Sigmoid colon (tissue), 7 donors: Measurements from ENCODE around the gene CXCL8. TPM values are rescaled to one million over a fixed set of nuclear protein-coding genes. Genes with fewer than 3 reads are reported as not detected.

Experiments
- DNase-seq: peaks from one replicate; pipeline ENCODE4 v3.0.0-alpha.2; 2019
- H3K27ac ChIP-seq, 4 donors: fragments of 200-600 bp; sonication (generic); one replicate each; pipeline ENCODE4 v1.5.1; 2016 to 2019; ENCODE audit warnings: mild to moderate bottlenecking in 1 of 4
- H3K27me3 ChIP-seq, 3 donors: fragments of 200-600 bp; sonication (generic); one replicate each; pipeline ENCODE4 v1.5.1; 2019; ENCODE audit warnings: mild to moderate bottlenecking in 1 of 3
- H3K36me3 ChIP-seq, 4 donors: fragments of 200-600 bp; sonication (generic); one replicate each; pipeline ENCODE4 v1.5.1; 2016 to 2019
- H3K4me1 ChIP-seq, 4 donors: fragments of 200-600 bp; sonication (generic); one replicate each; pipeline ENCODE4 v1.5.1; 2017 to 2019
- H3K4me3 ChIP-seq, 4 donors: fragments of 200-600 bp; sonication (generic); one replicate each; pipeline ENCODE4 v1.5.1; 2017 to 2019; ENCODE audit warnings: mild to moderate bottlenecking in 2 of 4, moderate library complexity in 1 of 4
- H3K9me3 ChIP-seq, 4 donors: fragments of 200-600 bp in 3 of 4; sonication (generic) in 3 of 4; one replicate each; pipeline versions ENCODE4 v1.5.1 to v1.6.1; 2013 to 2019
- EP300 ChIP-seq, 4 donors: sonication (generic); formaldehyde crosslinking; IDR thresholded peaks; one replicate each; pipeline ENCODE4 v1.6.1; 2017; ENCODE audit warnings: antibody characterized with exemption in 4 of 4
- POLR2A ChIP-seq, 2 donors: fragments of 450-650 bp; IDR thresholded peaks; one replicate each; pipeline ENCODE4 v1.6.1; 2016; ENCODE audit warnings: antibody characterized with exemption in 2 of 2, mild to moderate bottlenecking in 2 of 2, moderate library complexity in 2 of 2
- POLR2AphosphoS5 ChIP-seq, 4 donors: sonication (generic); formaldehyde crosslinking; IDR thresholded peaks; one replicate each; pipeline ENCODE4 v1.6.1; 2017; ENCODE audit warnings: antibody characterized with exemption in 4 of 4
- WGBS, 2 donors: extraction: QIAGEN DNeasy Blood & Tissue Kit; methylation state at CpG; one replicate each; pipeline ENCODE4 v1.1.7; 2013; 5-methylcytosine and 5-hydroxymethylcytosine counted together
- intact Hi-C: fragments of 100-400 bp; cut with DNase I; formaldehyde crosslinking; loops from one replicate; pipeline ENCODE4 v1.15.1; 2023
- polyA plus RNA-seq, 3 donors: library from polyadenylated mRNA; stranded (reverse); fragments of 200-250 nt; gene quantifications; one replicate each; pipeline ENCODE4 v1.2.3, GENCODE V29; 2013
- total RNA-seq, 4 donors: library from RNA; depleted of rRNA; stranded (reverse); fragments of >200 nt; gene quantifications; one replicate each; pipeline ENCODE4 v1.1.0, GENCODE V29; 2016
- TF ChIP-seq, protein P1 (sequence below), 4 experiments: fragments of 450-650 bp in 3 of 4; fragments of 200-600 bp in 1 of 4; IDR thresholded peaks; one replicate each; pipeline ENCODE4 v1.5.1; 2016 to 2019; ENCODE audit warnings: antibody characterized with exemption in 4 of 4, mild to moderate bottlenecking in 3 of 4, moderate library complexity in 2 of 4
- donor health status: healthy with polysubstance abuse.
- donor health status: Bipolar disorder and iron deficiency.
- donor health status: healthy.

Gene CXCL8
- total and polyA plus RNA-seq, 7 donors, result 0.36 to 109 (median 8.0) TPM; not detected in 1

DNA sequence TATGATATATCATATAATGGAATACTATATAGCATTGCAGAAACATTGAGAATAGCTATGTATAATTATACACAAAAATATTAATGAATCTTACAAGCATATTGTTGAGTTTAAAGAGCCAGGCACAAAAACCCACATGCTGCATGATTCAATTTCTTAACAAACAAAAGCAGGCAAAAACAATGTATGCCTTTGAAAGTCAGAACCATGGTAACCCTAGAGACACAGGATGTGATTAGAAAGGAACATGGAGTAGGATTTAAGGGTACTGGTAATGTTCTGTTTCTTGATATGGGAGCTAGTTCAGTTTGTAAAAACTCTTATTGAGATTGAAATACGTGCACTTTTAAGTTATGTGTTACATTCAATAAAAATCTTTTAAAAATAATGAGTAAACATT is 21.5 kb downstream of the CXCL8 start:
- no peak overlapping the region for H3K4me3 ChIP-seq
- no peaks in the 10 kb centered on the region for H3K27me3 ChIP-seq
- WGBS, 2 donors, result 82 to 83% methylated on average over 1 of the region's 1 CpG
- TF ChIP-seq, protein P1, sequence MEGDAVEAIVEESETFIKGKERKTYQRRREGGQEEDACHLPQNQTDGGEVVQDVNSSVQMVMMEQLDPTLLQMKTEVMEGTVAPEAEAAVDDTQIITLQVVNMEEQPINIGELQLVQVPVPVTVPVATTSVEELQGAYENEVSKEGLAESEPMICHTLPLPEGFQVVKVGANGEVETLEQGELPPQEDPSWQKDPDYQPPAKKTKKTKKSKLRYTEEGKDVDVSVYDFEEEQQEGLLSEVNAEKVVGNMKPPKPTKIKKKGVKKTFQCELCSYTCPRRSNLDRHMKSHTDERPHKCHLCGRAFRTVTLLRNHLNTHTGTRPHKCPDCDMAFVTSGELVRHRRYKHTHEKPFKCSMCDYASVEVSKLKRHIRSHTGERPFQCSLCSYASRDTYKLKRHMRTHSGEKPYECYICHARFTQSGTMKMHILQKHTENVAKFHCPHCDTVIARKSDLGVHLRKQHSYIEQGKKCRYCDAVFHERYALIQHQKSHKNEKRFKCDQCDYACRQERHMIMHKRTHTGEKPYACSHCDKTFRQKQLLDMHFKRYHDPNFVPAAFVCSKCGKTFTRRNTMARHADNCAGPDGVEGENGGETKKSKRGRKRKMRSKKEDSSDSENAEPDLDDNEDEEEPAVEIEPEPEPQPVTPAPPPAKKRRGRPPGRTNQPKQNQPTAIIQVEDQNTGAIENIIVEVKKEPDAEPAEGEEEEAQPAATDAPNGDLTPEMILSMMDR (IDR thresholded peaks at IDR 0.05), result no peak
- TF ChIP-seq POLR2AphosphoS5 (IDR thresholded peaks at IDR 0.05) (no peak), POLR2A (IDR thresholded peaks at IDR 0.05) (no peak), EP300 (IDR thresholded peaks at IDR 0.05) (no peak)
- no peak for DNase-seq
- H3K27ac ChIP-seq, result no peak overlapping the region
- H3K9me3 ChIP-seq, result no peaks in the 10 kb centered on the region
- H3K4me1 ChIP-seq, result no peaks in the 10 kb centered on the region
- intact Hi-C loops, result no loop called here
- H3K36me3 ChIP-seq, result no peaks in the 10 kb centered on the region

DNA sequence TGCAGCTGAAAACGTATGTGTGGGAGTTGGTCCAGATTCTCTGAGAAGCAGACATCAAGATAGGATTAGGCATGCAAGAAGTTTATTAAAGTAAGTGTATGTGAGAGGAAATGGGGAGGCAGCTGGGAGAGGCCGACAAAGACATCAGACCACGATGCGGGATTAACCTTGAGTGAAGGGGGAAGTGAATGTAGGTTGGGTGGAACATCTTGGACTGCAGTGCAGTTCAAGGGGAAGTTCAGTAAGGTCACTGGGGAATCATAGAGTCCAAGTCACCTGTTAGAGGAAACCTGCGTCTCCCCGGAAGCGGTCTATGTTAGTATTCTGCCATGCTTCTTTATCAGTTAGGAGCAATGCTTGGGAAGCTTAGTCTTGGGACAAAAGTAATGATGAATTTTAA is 22.0 kb downstream of the CXCL8 start:
- intact Hi-C loops, result no loop called here
- H3K27ac ChIP-seq, result no peak overlapping the region
- H3K36me3 ChIP-seq, result no peaks in the 10 kb centered on the region
- H3K27me3 ChIP-seq, result no peaks in the 10 kb centered on the region
- DNase-seq, result no peak
- no peak for TF ChIP-seq POLR2A (IDR thresholded peaks at IDR 0.05)
- TF ChIP-seq EP300 (IDR thresholded peaks at IDR 0.05), result no peak
- TF ChIP-seq POLR2AphosphoS5 (IDR thresholded peaks at IDR 0.05), result no peak
- H3K4me1 ChIP-seq, result no peaks in the 10 kb centered on the region
- no peak overlapping the region for H3K4me3 ChIP-seq
- H3K9me3 ChIP-seq, result no peaks in the 10 kb centered on the region
- 45 to 90% methylated on average over 7 of the region's 7 CpGs for WGBS, 2 donors

DNA sequence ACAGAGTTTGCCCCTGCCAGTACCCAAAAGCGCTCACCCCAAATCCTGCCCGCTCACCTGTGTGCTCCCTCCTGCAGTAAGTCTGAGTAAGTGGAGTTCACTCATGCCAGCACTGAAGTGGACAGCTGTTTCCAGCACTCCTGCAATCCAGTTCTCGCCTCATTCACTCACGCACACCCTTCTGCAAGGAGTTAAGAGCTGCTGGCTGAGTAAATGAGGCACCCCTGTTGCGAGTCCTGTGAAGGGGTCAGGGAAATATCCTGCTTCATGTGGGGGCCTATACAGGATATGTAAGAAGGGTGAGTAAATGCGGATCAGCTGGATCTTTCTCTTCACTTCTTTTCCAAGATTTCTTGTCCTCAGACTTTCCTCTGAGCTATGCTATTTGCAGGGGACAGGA is 23.5 kb downstream of the CXCL8 start:
- H3K4me3 ChIP-seq, result no peak overlapping the region
- H3K27ac ChIP-seq, result no peak overlapping the region
- 95 to 96% methylated on average over 6 of the region's 6 CpGs for WGBS, 2 donors
- no peaks in the 10 kb centered on the region for H3K4me1 ChIP-seq
- no peak for DNase-seq
- intact Hi-C loops, result no loop called here
- H3K36me3 ChIP-seq, result no peaks in the 10 kb centered on the region
- TF ChIP-seq, protein P1 (IDR thresholded peaks at IDR 0.05), result no peak
- no peak for TF ChIP-seq POLR2AphosphoS5 (IDR thresholded peaks at IDR 0.05)
- no peak for TF ChIP-seq POLR2A (IDR thresholded peaks at IDR 0.05)
- no peaks in the 10 kb centered on the region for H3K9me3 ChIP-seq
- no peaks in the 10 kb centered on the region for H3K27me3 ChIP-seq

DNA sequence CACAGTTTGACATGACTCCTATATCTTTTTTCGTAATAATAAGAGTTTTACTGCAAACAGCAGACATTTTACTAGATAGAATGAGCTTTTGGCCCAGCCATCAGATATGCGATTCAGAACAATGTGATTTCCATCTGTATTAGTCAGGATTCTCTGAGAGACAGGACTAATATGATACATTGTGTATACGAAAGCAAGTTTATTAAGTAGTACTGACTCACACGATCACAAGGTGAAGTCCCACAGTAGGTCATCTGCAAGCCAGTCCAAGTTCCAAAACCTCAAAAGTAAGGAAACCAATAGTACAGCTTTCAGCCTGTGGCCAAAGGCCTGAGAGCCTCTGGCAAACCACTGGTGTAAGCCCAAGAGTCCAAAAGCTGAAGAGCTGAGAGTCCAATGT is 24.1 kb downstream of the CXCL8 start:
- intact Hi-C loops, result no loop called here
- WGBS, 2 donors, result 91 to 92% methylated on average over 4 of the region's 4 CpGs
- Histone ChIP-seq H3K27ac (no peak overlapping the region), H3K4me1 (no peaks in the 10 kb centered on the region), H3K4me3 (no peak overlapping the region), H3K9me3 (no peaks in the 10 kb centered on the region), H3K27me3 (no peaks in the 10 kb centered on the region), H3K36me3 (no peaks in the 10 kb centered on the region)
- TF ChIP-seq POLR2AphosphoS5 (IDR thresholded peaks at IDR 0.05) (no peak), POLR2A (IDR thresholded peaks at IDR 0.05) (no peak), EP300 (IDR thresholded peaks at IDR 0.05) (no peak)
- TF ChIP-seq, protein P1 (IDR thresholded peaks at IDR 0.05), result no peak
- DNase-seq, result no peak

DNA sequence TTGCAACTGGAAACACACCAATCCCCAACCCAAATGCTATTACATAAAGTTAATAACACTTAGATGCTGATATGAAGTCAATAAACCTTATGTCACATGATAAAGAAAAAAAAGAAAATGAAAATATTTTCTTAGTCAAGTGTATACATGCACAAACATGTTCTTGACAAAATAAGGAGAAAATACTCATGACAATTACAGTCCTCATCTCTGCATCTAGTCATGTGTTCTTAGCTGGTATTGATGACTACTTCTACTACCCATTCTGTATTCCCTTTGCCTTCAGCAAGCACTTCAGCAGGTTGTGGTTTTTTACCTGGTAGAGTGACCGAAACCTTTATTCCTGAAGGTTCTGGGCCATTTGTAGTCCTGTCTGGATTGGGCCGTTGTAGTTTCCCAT is 24.9 kb downstream of the CXCL8 start:
- TF ChIP-seq, protein P1 (IDR thresholded peaks at IDR 0.05), result no peak
- TF ChIP-seq EP300 (IDR thresholded peaks at IDR 0.05), result no peak
- H3K4me3 ChIP-seq, result no peak overlapping the region
- no peaks in the 10 kb centered on the region for H3K4me1 ChIP-seq
- H3K9me3 ChIP-seq, result no peaks in the 10 kb centered on the region
- no peak overlapping the region for H3K27ac ChIP-seq
- intact Hi-C loops, result no loop called here
- DNase-seq, result no peak
- H3K27me3 ChIP-seq, result no peaks in the 10 kb centered on the region
- no peaks in the 10 kb centered on the region for H3K36me3 ChIP-seq
- WGBS, 2 donors, result 75 to 91% methylated on average over 2 of the region's 2 CpGs
